AG10803 (cell line): ENCODE data around the gene MAN1C1.

Experiments used
- DNase-seq: peaks from one replicate; pipeline ENCODE4 v3.0.0; 2010; ENCODE audit warnings: low read depth
- H3K4me3 ChIP-seq: 2 replicates; pipeline ENCODE4 v1.5.1; 2011; ENCODE audit warnings: mild to moderate bottlenecking, low read length, control low read depth
- CTCF ChIP-seq: conservative IDR thresholded peaks from 2 replicates; pipeline ENCODE4 v1.5.1; 2011; ENCODE audit warnings: mild to moderate bottlenecking, low read length, control low read depth, inconsistent platforms

The MAN1C1 gene

GRCh38 chr1:25611843-25612242, 4.7 kb upstream of the MAN1C1 start:
- TF ChIP-seq CTCF = no peak
- no peak overlapping the region for H3K4me3 ChIP-seq
- DNase-seq = no peak

GRCh38 chr1:25612421-25612820, 4.2 kb upstream of the MAN1C1 start:
- no peak overlapping the region for H3K4me3 ChIP-seq
- no peak for DNase-seq
- no peak for TF ChIP-seq CTCF

- DNase-seq = no peak
- TF ChIP-seq CTCF = no peak
- no peak overlapping the region for H3K4me3 ChIP-seq
Observed at GRCh38 chr1:25613091-25613490, 3.5 kb upstream of the MAN1C1 start.

GRCh38 chr1:25614501-25615171, 2.0 kb upstream of the MAN1C1 start:
- no peak for DNase-seq
- no peak overlapping the region for H3K4me3 ChIP-seq
- no peak for TF ChIP-seq CTCF

GRCh38 chr1:25615172-25615541, 1.4 kb upstream of the MAN1C1 start:
- no peak overlapping the region for H3K4me3 ChIP-seq
- no peak for DNase-seq
- no peak for TF ChIP-seq CTCF

GRCh38 chr1:25615563-25616094, 962 bp upstream of the MAN1C1 start:
- DNase-seq = no peak
- TF ChIP-seq CTCF = no peak
- H3K4me3 ChIP-seq = peak overlapping the region; percentile 55

GRCh38 chr1:25616987-25617624, 515 bp downstream of the MAN1C1 start:
- no peak for DNase-seq
- peak overlapping the region; percentile 51 for H3K4me3 ChIP-seq
- TF ChIP-seq CTCF = no peak
